Keratinocyte (primary cell): Measurements from ENCODE around the gene ANO8. TPM values are rescaled to one million over a fixed set of nuclear protein-coding genes. Genes with fewer than 3 reads are reported as not detected.

Source experiments
- DNase-seq: peaks from one replicate; pipeline ENCODE4 v3.0.0-alpha.2; 2011; ENCODE audit warnings: low read depth, missing footprints, low spot score
- FAIRE-seq: peaks from 2 replicates; lab custom pipeline; 2011; peaks lifted over from hg19 to GRCh38; lab: Jason Lieb, UNC
- H2AFZ ChIP-seq: 2 replicates; pipeline ENCODE4 v1.6.0; 2012; ENCODE audit warnings: low read length, control low read depth, inconsistent platforms; ENCODE audit not compliant: control insufficient read depth
- H3K27ac ChIP-seq: 2 replicates; pipeline ENCODE4 v1.5.1; 2011; ENCODE audit warnings: low read length; ENCODE audit not compliant: control insufficient read depth, insufficient read depth
- H3K27me3 ChIP-seq: 3 replicates; pipeline ENCODE4 v1.6.0; 2011; ENCODE audit warnings: low read length; ENCODE audit not compliant: control insufficient read depth, insufficient read depth; ENCODE audit errors: extremely low read depth
- H3K36me3 ChIP-seq, 2 experiments: 2 replicates in 1 of 2; 3 replicates in 1 of 2; pipeline ENCODE4 v1.5.1; 2011; ENCODE audit warnings: low read length in 2 of 2, mild to moderate bottlenecking in 1 of 2; ENCODE audit not compliant: control insufficient read depth in 2 of 2, insufficient read depth in 2 of 2; ENCODE audit errors: extremely low read depth in 1 of 2
- H3K4me1 ChIP-seq: 3 replicates; pipeline ENCODE4 v1.5.1; 2011; ENCODE audit warnings: low read length; ENCODE audit not compliant: control insufficient read depth, insufficient read depth; ENCODE audit errors: extremely low read depth
- H3K4me2 ChIP-seq: 3 replicates; pipeline ENCODE4 v1.6.0; 2011; ENCODE audit warnings: low read depth, low read length; ENCODE audit not compliant: control insufficient read depth, insufficient read depth; ENCODE audit errors: extremely low read depth
- H3K4me3 ChIP-seq, 3 experiments: fragments of 200-600 bp in 1 of 3; sonication (generic) in 1 of 3; 2 replicates in 2 of 3; 3 replicates in 1 of 3; pipeline ENCODE4 v1.5.1; 2011 to 2016; ENCODE audit warnings: low read length in 3 of 3, mild to moderate bottlenecking in 3 of 3, control low read depth in 2 of 3, inconsistent platforms in 1 of 3, low read depth in 1 of 3, mixed read lengths in 1 of 3, mixed run types in 1 of 3, moderate library complexity in 1 of 3; ENCODE audit not compliant: control insufficient read depth in 2 of 3, insufficient read depth in 2 of 3; ENCODE audit errors: extremely low read depth in 1 of 3
- H3K79me2 ChIP-seq: 2 replicates; pipeline ENCODE4 v1.6.0; 2012; ENCODE audit warnings: low read length; ENCODE audit not compliant: control insufficient read depth, insufficient read depth
- H3K9ac ChIP-seq: 3 replicates; pipeline ENCODE4 v1.6.0; 2011; ENCODE audit warnings: low read length; ENCODE audit not compliant: control insufficient read depth, insufficient read depth; ENCODE audit errors: extremely low read depth
- H3K9me1 ChIP-seq: 3 replicates; pipeline ENCODE4 v1.6.0; 2011; ENCODE audit warnings: low read length; ENCODE audit not compliant: control insufficient read depth, insufficient read depth; ENCODE audit errors: extremely low read depth
- H3K9me3 ChIP-seq: 2 replicates; pipeline ENCODE4 v1.5.1; 2012; ENCODE audit warnings: low read depth, low read length; ENCODE audit not compliant: control insufficient read depth
- H4K20me1 ChIP-seq: 3 replicates; pipeline ENCODE4 v1.6.0; 2011; ENCODE audit warnings: low read length; ENCODE audit not compliant: control insufficient read depth, insufficient read depth; ENCODE audit errors: extremely low read depth
- EZH2 ChIP-seq: IDR thresholded peaks from one replicate; pipeline ENCODE4 v1.6.1; 2012; ENCODE audit warnings: inconsistent platforms, mild to moderate bottlenecking, low read length, moderate library complexity
- dilution Hi-C: fragments of 300-500 bp; cut with MboI; formaldehyde crosslinking; loops from one replicate; pipeline ENCODE4 v1.7.0; 2020; ENCODE audit warnings: low sequenced_read_pairs; ENCODE audit not compliant: extremely low pct_ligation_motif_present
- polyA plus RNA-seq, 5 experiments: library from polyadenylated mRNA; depleted of rRNA in 3 of 5; stranded (reverse) in 3 of 5; stranded (forward) in 1 of 5; unstranded in 1 of 5; fragments of >200 nt; gene quantifications; 1 replicate in 1 of 5; 2 replicates in 3 of 5; 3 replicates in 1 of 5; pipeline versions ENCODE4 v1.2.1 to v1.2.3, GENCODE V29; 2011 to 2012; ENCODE audit warnings: missing spikeins in 2 of 5, low read depth in 1 of 5, low replicate concordance in 1 of 5
- TF ChIP-seq, protein P1 (sequence below), 3 experiments: IDR thresholded peaks in 1 of 3; conservative IDR thresholded peaks in 1 of 3; optimal IDR thresholded peaks in 1 of 3; 2 replicates in 2 of 3; 3 replicates in 1 of 3; pipeline versions ENCODE3 to v1.5.1; 2011; ENCODE audit warnings: low read length in 3 of 3, mild to moderate bottlenecking in 3 of 3, moderate library complexity in 2 of 3, control low read depth in 1 of 3, inconsistent platforms in 1 of 3; ENCODE audit not compliant: insufficient read depth in 2 of 3; ENCODE audit errors: extremely low read depth in 1 of 3

Gene ANO8
- polyA plus RNA-seq, 1 donor (not counting 4 experiments of a cell fraction or from before 2014, with no cell fraction given) = 1.6 TPM

DNA sequence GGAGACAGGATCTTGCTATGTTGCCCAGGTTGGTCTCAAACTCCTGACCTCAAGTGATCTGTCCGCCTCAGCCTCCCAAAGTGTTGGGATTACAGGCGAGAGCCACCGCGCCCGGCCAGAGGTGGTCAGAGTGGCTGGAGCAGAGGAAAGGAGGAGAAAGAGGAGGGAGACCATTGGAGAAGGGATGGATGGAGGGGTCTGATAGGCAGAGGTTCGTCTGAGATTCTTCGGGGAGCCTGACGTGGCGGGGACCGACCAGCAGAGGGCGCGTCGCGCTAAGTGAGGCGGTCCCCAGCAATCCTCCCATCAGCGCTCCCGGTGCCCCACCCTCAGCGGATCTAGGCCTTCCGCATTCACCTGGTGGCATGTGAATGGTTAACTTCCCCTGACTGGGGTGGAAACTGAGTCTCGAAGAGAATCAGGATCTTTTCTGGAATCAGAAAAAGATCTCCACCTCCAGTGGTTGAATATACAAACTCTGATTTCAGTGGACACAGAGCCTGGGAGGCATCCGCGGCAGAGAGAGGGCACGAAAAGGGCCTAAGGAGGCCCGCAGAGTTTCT, 11.5 kb upstream of the ANO8 start:
- FAIRE-seq (peak; percentile 89), DNase-seq (no peak)
- H3K4me3 ChIP-seq = no peak overlapping the region
- H3K9me3 ChIP-seq = no peaks in the 10 kb centered on the region
- dilution Hi-C loops = no loop called here
- H3K9ac ChIP-seq = no peak overlapping the region
- TF ChIP-seq, protein P1, sequence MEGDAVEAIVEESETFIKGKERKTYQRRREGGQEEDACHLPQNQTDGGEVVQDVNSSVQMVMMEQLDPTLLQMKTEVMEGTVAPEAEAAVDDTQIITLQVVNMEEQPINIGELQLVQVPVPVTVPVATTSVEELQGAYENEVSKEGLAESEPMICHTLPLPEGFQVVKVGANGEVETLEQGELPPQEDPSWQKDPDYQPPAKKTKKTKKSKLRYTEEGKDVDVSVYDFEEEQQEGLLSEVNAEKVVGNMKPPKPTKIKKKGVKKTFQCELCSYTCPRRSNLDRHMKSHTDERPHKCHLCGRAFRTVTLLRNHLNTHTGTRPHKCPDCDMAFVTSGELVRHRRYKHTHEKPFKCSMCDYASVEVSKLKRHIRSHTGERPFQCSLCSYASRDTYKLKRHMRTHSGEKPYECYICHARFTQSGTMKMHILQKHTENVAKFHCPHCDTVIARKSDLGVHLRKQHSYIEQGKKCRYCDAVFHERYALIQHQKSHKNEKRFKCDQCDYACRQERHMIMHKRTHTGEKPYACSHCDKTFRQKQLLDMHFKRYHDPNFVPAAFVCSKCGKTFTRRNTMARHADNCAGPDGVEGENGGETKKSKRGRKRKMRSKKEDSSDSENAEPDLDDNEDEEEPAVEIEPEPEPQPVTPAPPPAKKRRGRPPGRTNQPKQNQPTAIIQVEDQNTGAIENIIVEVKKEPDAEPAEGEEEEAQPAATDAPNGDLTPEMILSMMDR (optimal IDR thresholded peaks at IDR 0.05 in 1 of 3, IDR thresholded peaks at IDR 0.05 in 1 of 3, conservative IDR thresholded peaks at IDR 0.05 in 1 of 3; ENCODE audit: extremely low read depth in 1 of 3, insufficient read depth in 2 of 3, low read length in 3 of 3) = peak; percentile 81 to 97 (median 97)
- TF ChIP-seq EZH2 = no peak
- H3K9me1 ChIP-seq = no peaks in the 10 kb centered on the region
- no peak overlapping the region for H3K27ac ChIP-seq
- peaks cover 0 to 5% of the 10 kb centered on the region in 2 experiments for H3K36me3 ChIP-seq
- H2AFZ ChIP-seq = no peak overlapping the region
- H3K79me2 ChIP-seq = no peaks in the 10 kb centered on the region
- H3K4me2 ChIP-seq = no peak overlapping the region
- H3K4me1 ChIP-seq = peaks cover 6% of the 10 kb centered on the region
- no peaks in the 10 kb centered on the region for H3K27me3 ChIP-seq
- no peaks in the 10 kb centered on the region for H4K20me1 ChIP-seq

DNA sequence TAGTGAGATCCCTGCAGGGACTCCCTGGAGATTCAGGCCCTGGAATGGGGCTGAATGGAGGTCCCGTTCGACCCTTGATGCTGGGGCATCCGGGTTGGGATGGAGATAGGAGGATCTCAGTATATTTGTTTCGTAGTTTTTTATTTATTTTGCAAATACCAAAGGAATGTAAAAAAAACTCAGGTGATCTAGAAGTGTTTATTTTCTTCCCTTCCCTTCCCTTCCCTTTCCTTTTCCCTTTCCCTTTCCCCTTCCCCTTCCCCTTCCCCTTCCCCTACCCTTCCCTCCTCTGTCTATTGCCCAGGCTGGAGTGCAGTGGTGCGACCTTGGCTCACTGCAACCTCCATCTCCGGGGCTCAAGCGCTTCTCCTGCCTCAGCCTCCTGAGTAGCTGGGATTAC, 7.2 kb upstream of the ANO8 start:
- Histone ChIP-seq H3K79me2 (peaks cover 5% of the 10 kb centered on the region), H3K4me1 (peaks cover 9% of the 10 kb centered on the region), H3K9me1 (no peaks in the 10 kb centered on the region), H3K4me3 (no peak overlapping the region), H3K9ac (no peak overlapping the region), H3K27ac (no peak overlapping the region), H3K9me3 (no peaks in the 10 kb centered on the region), H4K20me1 (no peaks in the 10 kb centered on the region), H3K27me3 (no peaks in the 10 kb centered on the region), H3K4me2 (no peak overlapping the region), H2AFZ (no peak overlapping the region), H3K36me3 (peaks cover 0 to 9% of the 10 kb centered on the region in 2 experiments)
- dilution Hi-C loops = no loop called here
- FAIRE-seq (no peak), DNase-seq (no peak)
- TF ChIP-seq, protein P1 (optimal IDR thresholded peaks at IDR 0.05 in 1 of 3, IDR thresholded peaks at IDR 0.05 in 1 of 3, conservative IDR thresholded peaks at IDR 0.05 in 1 of 3; ENCODE audit: extremely low read depth in 1 of 3, insufficient read depth in 2 of 3, low read length in 3 of 3) = no peak
- TF ChIP-seq EZH2 = no peak
